H1 (cell line): ENCODE measurements around the gene GIPR. TPM values are rescaled to one million over a fixed set of nuclear protein-coding genes. Genes with fewer than 3 reads are reported as not detected.

Experiments used
- CTCF ChIA-PET: fragments of 300-600 bp; sonication (Branson Sonifier 250); formaldehyde crosslinking; loops from one replicate; lab custom pipeline; 2021; ENCODE audit not compliant: partially characterized antibody; lab: Charles Lee
- POLR2A ChIA-PET: fragments of 300-600 bp; sonication (Branson Sonifier 250); formaldehyde crosslinking; loops from one replicate; lab custom pipeline; 2021; ENCODE audit warnings: inconsistent platforms; ENCODE audit not compliant: partially characterized antibody; lab: Charles Lee
- DNase-seq, 2 experiments: peaks; one replicate each; pipeline versions ENCODE4 v3.0.0 to v3.0.0-alpha.2; 2010 to 2022; ENCODE audit warnings: low spot score in 2 of 2, low read depth in 1 of 2, mixed read lengths in 1 of 2
- FAIRE-seq: peaks from 2 replicates; lab custom pipeline; 2011; peaks lifted over from hg19 to GRCh38; lab: Jason Lieb, UNC
- H2AFZ ChIP-seq: 2 replicates; pipeline ENCODE4 v1.8.1; 2012; ENCODE audit warnings: low read length, inconsistent platforms
- H2AK5ac ChIP-seq: 2 replicates; pipeline ENCODE4 v1.6.1; 2013; ENCODE audit warnings: low read depth, low read length
- H2BK120ac ChIP-seq: replicated peaks from 2 replicates; pipeline ENCODE3; 2013; ENCODE audit warnings: low read depth, low read length, inconsistent platforms
- H2BK12ac ChIP-seq: 2 replicates; pipeline ENCODE4 v1.6.1; 2013; ENCODE audit warnings: low read depth, low read length
- H2BK15ac ChIP-seq: 2 replicates; pipeline ENCODE4 v1.6.1; 2013; ENCODE audit warnings: low read length
- H2BK20ac ChIP-seq: 2 replicates; pipeline ENCODE4 v1.6.1; 2013; ENCODE audit warnings: low read length
- H2BK5ac ChIP-seq: 2 replicates; pipeline ENCODE4 v1.6.1; 2013; ENCODE audit warnings: low read depth, low read length
- H3K14ac ChIP-seq: 2 replicates; pipeline ENCODE4 v1.6.1; 2013; ENCODE audit warnings: inconsistent platforms; ENCODE audit not compliant: insufficient read length
- H3K18ac ChIP-seq: 2 replicates; pipeline ENCODE4 v1.6.1; 2013; ENCODE audit warnings: low read length; ENCODE audit errors: extremely low read depth
- H3K23ac ChIP-seq: 2 replicates; pipeline ENCODE4 v1.6.1; 2013; ENCODE audit warnings: inconsistent platforms; ENCODE audit not compliant: insufficient read length
- H3K23me2 ChIP-seq: 2 replicates; pipeline ENCODE4 v1.6.1; 2013; ENCODE audit warnings: low read depth, low read length
- H3K27ac ChIP-seq: 2 replicates; pipeline ENCODE4 v1.6.1; 2011; ENCODE audit warnings: low read depth, low read length, inconsistent platforms
- H3K27me3 ChIP-seq, 4 experiments: replicated peaks in 1 of 4; 1 replicate in 1 of 4; 2 replicates in 3 of 4; pipeline versions ENCODE4 v1.6.1 to v1.8.1; 2011 to 2013; ENCODE audit warnings: low read length in 3 of 4, mild to moderate bottlenecking in 3 of 4, inconsistent platforms in 2 of 4, mixed read lengths in 2 of 4, moderate library complexity in 1 of 4; ENCODE audit not compliant: control insufficient read depth in 3 of 4, insufficient read depth in 3 of 4; ENCODE audit errors: extremely low read depth in 1 of 4
- H3K36me3 ChIP-seq, 4 experiments: 2 replicates each; pipeline versions ENCODE4 v1.6.1 to v1.8.1; 2011 to 2013; ENCODE audit warnings: mild to moderate bottlenecking in 4 of 4, low read length in 3 of 4, moderate library complexity in 2 of 4, control low read depth in 1 of 4, inconsistent platforms in 1 of 4; ENCODE audit not compliant: insufficient read depth in 4 of 4, control insufficient read depth in 2 of 4
- H3K4ac ChIP-seq: replicated peaks from 2 replicates; pipeline ENCODE3; 2013; ENCODE audit warnings: low read length, low read depth, mixed read lengths, inconsistent platforms; ENCODE audit not compliant: insufficient read length
- H3K4me1 ChIP-seq, 4 experiments: replicated peaks in 1 of 4; 1 replicate in 1 of 4; 2 replicates in 3 of 4; pipeline versions ENCODE4 v1.6.1 to v1.8.1; 2011 to 2013; ENCODE audit warnings: low read length in 3 of 4, inconsistent platforms in 2 of 4, mixed read lengths in 1 of 4; ENCODE audit not compliant: insufficient read depth in 4 of 4, control insufficient read depth in 3 of 4
- H3K4me2 ChIP-seq, 2 experiments: 2 replicates each; pipeline versions ENCODE4 v1.6.1 to v1.8.1; 2011 to 2013; ENCODE audit warnings: low read depth in 2 of 2, low read length in 2 of 2, control low read depth in 1 of 2, inconsistent platforms in 1 of 2, mild to moderate bottlenecking in 1 of 2; ENCODE audit not compliant: insufficient read depth in 1 of 2
- H3K4me3 ChIP-seq, 4 experiments: fragments of 200-600, 300-600 bp in 1 of 4; sonication (generic), shearing (Covaris generic), sonication (Bioruptor Twin) in 1 of 4; 2 replicates each; pipeline versions ENCODE4 v1.5.1 to v1.8.1; 2011 to 2016; ENCODE audit warnings: low read length in 4 of 4, low read depth in 3 of 4, control low read depth in 2 of 4, inconsistent platforms in 2 of 4, mild to moderate bottlenecking in 2 of 4, mixed read lengths in 1 of 4, moderate library complexity in 1 of 4; ENCODE audit not compliant: insufficient read depth in 2 of 4; ENCODE audit errors: extremely low read depth in 1 of 4
- H3K56ac ChIP-seq: replicated peaks from 2 replicates; pipeline ENCODE3; 2013; ENCODE audit warnings: low read depth, mild to moderate bottlenecking, mixed read lengths, low read length, inconsistent platforms; ENCODE audit not compliant: insufficient read length
- H3K79me1 ChIP-seq: 2 replicates; pipeline ENCODE4 v1.6.1; 2013; ENCODE audit warnings: low read depth, low read length, control low read depth
- H3K79me2 ChIP-seq, 2 experiments: 2 replicates each; pipeline versions ENCODE4 v1.6.1 to v1.8.1; 2012 to 2013; ENCODE audit warnings: low read length in 2 of 2, mild to moderate bottlenecking in 2 of 2, inconsistent platforms in 1 of 2; ENCODE audit not compliant: insufficient read depth in 2 of 2, control insufficient read depth in 1 of 2
- H3K9ac ChIP-seq, 4 experiments: replicated peaks in 1 of 4; 1 replicate in 1 of 4; 2 replicates in 3 of 4; pipeline versions ENCODE4 v1.6.1 to v1.8.1; 2011 to 2013; ENCODE audit warnings: low read depth in 3 of 4, low read length in 3 of 4, control low read depth in 2 of 4, mild to moderate bottlenecking in 2 of 4, moderate library complexity in 2 of 4, inconsistent platforms in 1 of 4; ENCODE audit errors: extremely low read depth in 1 of 4
- H3K9me3 ChIP-seq, 2 experiments: 2 replicates each; pipeline versions ENCODE4 v1.6.1 to v1.8.1; 2012 to 2013; ENCODE audit warnings: mild to moderate bottlenecking in 2 of 2, moderate library complexity in 2 of 2, control low read depth in 1 of 2, inconsistent platforms in 1 of 2, low read depth in 1 of 2, low read length in 1 of 2, mixed read lengths in 1 of 2; ENCODE audit not compliant: insufficient read depth in 2 of 2
- H4K20me1 ChIP-seq, 2 experiments: replicated peaks in 1 of 2; 2 replicates each; pipeline versions ENCODE3 to v1.8.1; 2011 to 2013; ENCODE audit warnings: inconsistent platforms in 2 of 2, low read length in 2 of 2, mild to moderate bottlenecking in 1 of 2; ENCODE audit not compliant: insufficient read depth in 2 of 2, control insufficient read depth in 1 of 2
- H4K5ac ChIP-seq: 2 replicates; pipeline ENCODE4 v1.6.1; 2013; ENCODE audit warnings: low read length, low read depth, mixed read lengths, inconsistent platforms; ENCODE audit not compliant: insufficient read length
- H4K8ac ChIP-seq: 2 replicates; pipeline ENCODE4 v1.8.0; 2013; ENCODE audit warnings: mild to moderate bottlenecking, moderate library complexity, low read length, inconsistent platforms; ENCODE audit not compliant: insufficient read depth; ENCODE audit errors: extremely low read depth
- H4K91ac ChIP-seq: replicated peaks from 2 replicates; pipeline ENCODE3; 2013; ENCODE audit warnings: low read length, mixed read lengths, inconsistent platforms; ENCODE audit not compliant: insufficient read length
- BCL11A ChIP-seq, 2 experiments: IDR thresholded peaks; one replicate each; pipeline ENCODE4 v1.6.1; 2011; ENCODE audit warnings: low read depth in 2 of 2, low read length in 2 of 2, mild to moderate bottlenecking in 2 of 2
- CHD2 ChIP-seq: IDR thresholded peaks from 2 replicates; pipeline ENCODE4 v1.6.1; 2012; ENCODE audit warnings: low read length, improper control_type of control experiment
- EGR1 ChIP-seq: IDR thresholded peaks from 2 replicates; pipeline ENCODE4 v1.6.1; 2011; ENCODE audit warnings: low read depth, low read length, borderline replicate concordance
- HDAC2 ChIP-seq, 2 experiments: fragments of 300-600 bp in 1 of 2; sonication (generic) in 1 of 2; IDR thresholded peaks; 2 replicates each; pipeline ENCODE4 v1.6.1; 2011 to 2012; ENCODE audit warnings: low read depth in 2 of 2, low read length in 2 of 2, mild to moderate bottlenecking in 2 of 2, moderate library complexity in 2 of 2, borderline replicate concordance in 1 of 2, inconsistent platforms in 1 of 2
- MAFK ChIP-seq: IDR thresholded peaks from 2 replicates; pipeline ENCODE4 v1.6.1; 2012; ENCODE audit warnings: low read depth, mild to moderate bottlenecking, improper control_type of control experiment, low read length
- RAD21 ChIP-seq, 2 experiments: IDR thresholded peaks in 1 of 2; conservative IDR thresholded peaks in 1 of 2; 2 replicates each; pipeline ENCODE4 v1.6.1; 2011; ENCODE audit warnings: low read depth in 2 of 2, low read length in 2 of 2, improper control_type of control experiment in 1 of 2, inconsistent platforms in 1 of 2, mild to moderate bottlenecking in 1 of 2, moderate library complexity in 1 of 2
- RBBP5 ChIP-seq: IDR thresholded peaks from 2 replicates; pipeline ENCODE4 v1.7.1; 2012; ENCODE audit warnings: low read depth, mild to moderate bottlenecking, inconsistent platforms, low read length, moderate library complexity, borderline replicate concordance
- SIX5 ChIP-seq: IDR thresholded peaks from 2 replicates; pipeline ENCODE4 v1.6.1; 2011; ENCODE audit warnings: mild to moderate bottlenecking, low read depth, low read length
- SP2 ChIP-seq: IDR thresholded peaks from 2 replicates; pipeline ENCODE4 v1.6.1; 2012; ENCODE audit warnings: mild to moderate bottlenecking, low read length, inconsistent platforms
- TAF1 ChIP-seq: IDR thresholded peaks from 2 replicates; pipeline ENCODE4 v1.6.1; 2011; ENCODE audit warnings: mild to moderate bottlenecking, low read depth, low read length
- TEAD4 ChIP-seq: IDR thresholded peaks from 2 replicates; pipeline ENCODE4 v1.6.1; 2012; ENCODE audit warnings: low read depth, low read length, inconsistent platforms, mixed read lengths
- YY1 ChIP-seq: IDR thresholded peaks from 2 replicates; pipeline ENCODE4 v1.6.1; 2011; ENCODE audit warnings: low read depth, mild to moderate bottlenecking, low read length
- WGBS, 2 experiments: shearing (Covaris generic) in 1 of 2; methylation state at CpG; one replicate each; pipeline versions ENCODE4 v1.1.6 to v1.1.7; 2013 to 2015; ENCODE audit warnings: low lambda C conversion rate in 2 of 2, mixed read lengths in 2 of 2, inconsistent platforms in 1 of 2, low coverage in 1 of 2, missing lambda C conversion rate in 1 of 2; ENCODE audit not compliant: insufficient replicate concordance in 2 of 2, insufficient coverage in 1 of 2, insufficient read length in 1 of 2; ENCODE audit errors: extremely low coverage in 1 of 2, missing lambda C conversion rate in 1 of 2; 5-methylcytosine and 5-hydroxymethylcytosine counted together
- polyA plus RNA-seq, 7 experiments: library from polyadenylated mRNA; depleted of rRNA in 3 of 7; stranded (reverse) in 5 of 7; unstranded in 2 of 7; fragments of >200 nt in 5 of 7; fragments of 200-250 nt in 2 of 7; gene quantifications; 1 replicate in 5 of 7; 2 replicates in 1 of 7; 4 replicates in 1 of 7; pipeline versions ENCODE4 v1.2.1 to v1.2.3, GENCODE V29; 2011 to 2013; ENCODE audit warnings: missing spikeins in 2 of 7, mixed read lengths in 2 of 7
- total RNA-seq: library from RNA; stranded (reverse); fragmentation: NEBNext Ultra II Directional; extraction: Animal tissue kit (Norgen Biotek cat#: 25700); gene quantifications from 2 replicates; pipeline ENCODE4 v1.2.1, GENCODE V29; 2021

GIPR gene
- total and polyA plus RNA-seq, 2 of the 8 experiments (the other 6 are each of a cell fraction or from before 2014, with no cell fraction given), result 0.42 to 1.3 TPM

DNA sequence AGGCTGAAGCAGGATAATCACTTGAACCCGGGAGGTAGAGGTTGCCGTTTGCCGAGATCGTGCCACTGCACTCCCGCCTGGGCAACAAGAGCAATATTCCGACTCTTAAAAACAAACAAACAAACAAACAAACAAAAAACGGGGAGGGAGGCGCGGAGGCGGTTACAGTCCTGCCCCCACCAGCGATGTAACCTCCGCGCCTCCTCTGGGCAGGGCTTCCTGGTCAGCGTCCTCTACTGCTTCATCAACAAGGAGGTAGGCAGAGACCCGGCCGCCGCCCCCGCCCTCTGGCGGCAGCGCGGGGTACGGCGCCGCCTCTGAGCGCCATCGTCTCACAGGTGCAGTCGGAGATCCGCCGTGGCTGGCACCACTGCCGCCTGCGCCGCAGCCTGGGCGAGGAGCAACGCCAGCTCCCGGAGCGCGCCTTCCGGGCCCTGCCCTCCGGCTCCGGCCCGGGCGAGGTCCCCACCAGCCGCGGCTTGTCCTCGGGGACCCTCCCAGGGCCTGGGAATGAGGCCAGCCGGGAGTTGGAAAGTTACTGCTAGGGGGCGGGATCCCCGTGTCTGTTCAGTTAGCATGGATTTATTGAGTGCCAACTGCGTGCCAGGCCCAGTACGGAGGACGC is 13.5 kb downstream of the GIPR start:
- Histone ChIP-seq H4K91ac (no peak overlapping the region), H3K4me3 (peak overlapping the region in 3 of 4 experiments; percentile 11 to 57 (median 33); a peak in 4 of 8 replicates), H3K36me3 (peaks cover 0 to 24% (median 10%) of the 10 kb centered on the region in 4 experiments; a peak in 5 of 8 replicates), H3K79me1 (no peaks in the 10 kb centered on the region), H3K4ac (no peak overlapping the region), H3K14ac (no peak overlapping the region), H2BK5ac (no peak overlapping the region), H3K23ac (no peak overlapping the region), H3K4me2 (peak overlapping the region; percentile 2 to 81; a peak in 3 of 4 replicates), H3K27me3 (peaks cover 0 to 8% (median 0%) of the 10 kb centered on the region in 4 experiments; a peak in 4 of 7 replicates), H2AK5ac (no peak overlapping the region), H2BK120ac (no peak overlapping the region), H3K56ac (no peak overlapping the region), H3K18ac (no peak overlapping the region; the same call in 1 of the 2 replicates), H4K20me1 (peaks cover 2 to 5% of the 10 kb centered on the region in 2 experiments), H2BK20ac (no peak overlapping the region), H2BK12ac (no peak overlapping the region), H3K23me2 (peaks cover 9% of the 10 kb centered on the region), H3K79me2 (no peaks in the 10 kb centered on the region), H3K27ac (no peak overlapping the region), H3K4me1 (peaks cover 0 to 9% (median 5%) of the 10 kb centered on the region in 4 experiments; a peak in 5 of 7 replicates), H2AFZ (no peak overlapping the region), H4K8ac (peak overlapping the region; percentile 69; the same call in 1 of the 2 replicates), H3K9me3 (no peaks in the 10 kb centered on the region), H3K9ac (no peak overlapping the region), H2BK15ac (no peak overlapping the region), H4K5ac (no peak overlapping the region)
- DNase-seq (peak in 1 of 2 experiments; percentile 95), FAIRE-seq (no peak)
- POLR2A ChIA-PET, result interaction anchor here (1.1 to 5.1 kb wide), 6 partner anchors 8 to 65 kb away, joined by 3 to 34 read pairs (median 4); partner anchors contain the start of genes QPCTL and SNRPD2
- CTCF ChIA-PET, result interaction anchor here (0.6 to 9.6 kb wide), 25 partner anchors 10 to 201 kb away, joined by 3 to 98 read pairs (median 4); partner anchors contain the start of genes PPM1N, QPCTL, SIX5 and SNRPD2
- 13% methylated on average over 48 of the region's 51 CpGs; no CpG with 5 or more reads in 1 of the 2 experiments for WGBS, 2 experiments
- TF ChIP-seq RBBP5 (no peak), BCL11A (IDR thresholded peaks at IDR 0.05; ENCODE audit: low read depth in 2 of 2, low read length in 2 of 2) (no peak), TAF1 (0 out of 2 replicates have a peak, but pooled peaks have one; percentile 40), RAD21 (IDR thresholded peaks at IDR 0.05 in 1 of 2, conservative IDR thresholded peaks at IDR 0.05 in 1 of 2; ENCODE audit: low read depth in 2 of 2, low read length in 2 of 2) (peak; percentile 64 to 75), CHD2 (no peak), YY1 (peak; percentile 82; the same call in 1 of the 2 replicates), MAFK (no peak), HDAC2 (IDR thresholded peaks at IDR 0.05; ENCODE audit: borderline replicate concordance in 1 of 2, low read depth in 2 of 2, low read length in 2 of 2) (no peak), SIX5 (no peak), SP2 (no peak), TEAD4 (no peak), EGR1 (peak; percentile 27; the same call in 1 of the 2 replicates)
